GM19239 (cell line): ENCODE data around the gene GNG8.
A peak's percentile ranks its signal among the peaks of the same experiment; 100 is the strongest.
"Not testable (repeated sequence)": the region's sequence is repeated elsewhere in the genome, so short reads cannot be mapped to it uniquely, and the experiment has no call there.

Experiments used
- DNase-seq: peaks from one replicate; pipeline ENCODE4 v3.0.0; 2011; ENCODE audit warnings: low spot score; ENCODE audit not compliant: insufficient read length
- FAIRE-seq: peaks from 2 replicates; lab custom pipeline; 2011; peaks lifted over from hg19 to GRCh38; lab: Jason Lieb, UNC

GNG8 gene

DNA sequence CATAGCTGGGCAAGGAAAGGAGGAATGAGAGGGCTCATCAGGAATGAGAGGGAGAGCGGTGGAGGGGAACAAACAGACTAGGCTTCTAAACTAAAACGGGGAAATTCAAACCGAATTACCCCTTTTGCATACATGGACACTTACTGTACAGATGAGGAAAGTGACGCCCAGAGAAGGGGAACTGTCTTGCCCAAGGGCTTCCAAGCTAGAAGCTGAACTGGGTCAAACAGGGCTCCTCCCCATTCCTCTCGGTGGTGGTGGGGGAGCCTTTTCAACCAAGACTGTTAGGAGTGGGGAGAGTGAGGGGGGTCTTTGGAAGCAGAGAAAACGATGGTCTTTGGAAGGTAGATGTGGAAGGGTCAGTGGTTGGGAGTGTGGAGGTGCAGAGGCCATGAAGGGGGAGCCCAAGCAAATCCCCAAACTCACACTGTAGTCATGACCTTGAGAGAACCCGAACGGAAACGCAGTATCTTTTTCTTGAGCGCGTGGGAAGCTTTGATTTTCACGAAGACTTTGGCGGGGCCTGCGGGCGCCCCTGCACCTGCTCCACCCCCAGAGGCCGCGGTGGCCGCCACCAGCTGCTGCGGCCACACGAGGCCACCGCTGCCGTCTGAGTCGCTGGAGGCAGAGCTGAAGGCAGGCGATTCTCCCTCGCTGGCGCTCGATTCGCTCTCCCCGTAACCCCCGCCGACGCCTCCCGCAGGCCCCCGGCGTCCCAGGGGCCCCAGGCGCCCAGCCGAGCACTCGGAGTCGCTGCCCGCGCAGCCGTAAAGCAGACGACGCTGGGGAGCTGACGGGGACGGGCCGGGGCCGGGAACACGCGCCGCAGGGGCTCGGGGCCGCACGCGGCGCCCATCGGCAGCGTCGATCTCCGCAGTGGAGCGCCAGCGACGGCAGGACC lies 12.3 kb upstream of the GNG8 start:
- no peak for FAIRE-seq

DNA sequence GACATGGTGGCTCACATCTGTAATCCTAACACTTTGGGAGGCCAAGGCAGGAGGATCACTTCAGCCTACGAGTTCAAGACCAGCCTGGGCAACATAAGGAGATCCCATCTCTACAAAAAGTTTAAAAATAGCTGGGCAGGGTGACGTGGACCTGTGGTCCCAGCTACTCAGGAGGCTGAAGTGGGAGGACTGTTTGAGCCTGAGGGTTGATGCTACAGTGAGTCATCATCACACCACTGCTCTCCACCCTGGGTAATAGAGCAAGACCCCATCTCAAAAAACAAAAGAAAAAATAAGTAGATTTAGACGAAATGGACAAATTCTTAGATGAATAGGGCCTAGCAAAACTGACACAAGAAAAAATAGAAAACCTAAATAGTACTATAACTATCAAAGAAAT lies 10.4 kb upstream of the GNG8 start:
- no peak for DNase-seq
- FAIRE-seq = no peak

More for the DNA sequence above, 12.3 kb upstream of the GNG8 start:
- no peak for DNase-seq

- no peak for FAIRE-seq
- DNase-seq = no peak
Measured at GRCh38 chr19:46644720-46645119, 8.7 kb upstream of the GNG8 start.

DNA sequence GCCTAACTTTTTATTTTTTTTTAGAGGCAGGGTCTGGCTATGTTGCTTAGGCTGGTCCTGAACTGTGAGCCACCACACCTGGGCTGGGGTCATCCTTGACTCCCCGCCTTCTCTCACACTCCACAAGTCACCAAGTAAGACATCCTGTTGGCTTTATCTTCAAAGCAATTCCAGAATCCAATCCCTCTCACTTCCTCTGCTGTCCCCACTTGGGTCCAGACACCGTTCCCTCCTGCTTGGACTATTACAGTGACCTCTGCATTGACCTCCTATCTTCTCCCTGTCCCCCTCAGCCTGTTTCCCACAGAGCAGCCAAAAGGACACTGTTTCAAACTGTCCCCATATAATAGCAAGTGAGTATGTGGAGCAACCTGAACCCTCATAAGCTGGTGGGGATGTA lies 4.7 kb upstream of the GNG8 start:
- no peak for DNase-seq
- no peak for FAIRE-seq

DNA sequence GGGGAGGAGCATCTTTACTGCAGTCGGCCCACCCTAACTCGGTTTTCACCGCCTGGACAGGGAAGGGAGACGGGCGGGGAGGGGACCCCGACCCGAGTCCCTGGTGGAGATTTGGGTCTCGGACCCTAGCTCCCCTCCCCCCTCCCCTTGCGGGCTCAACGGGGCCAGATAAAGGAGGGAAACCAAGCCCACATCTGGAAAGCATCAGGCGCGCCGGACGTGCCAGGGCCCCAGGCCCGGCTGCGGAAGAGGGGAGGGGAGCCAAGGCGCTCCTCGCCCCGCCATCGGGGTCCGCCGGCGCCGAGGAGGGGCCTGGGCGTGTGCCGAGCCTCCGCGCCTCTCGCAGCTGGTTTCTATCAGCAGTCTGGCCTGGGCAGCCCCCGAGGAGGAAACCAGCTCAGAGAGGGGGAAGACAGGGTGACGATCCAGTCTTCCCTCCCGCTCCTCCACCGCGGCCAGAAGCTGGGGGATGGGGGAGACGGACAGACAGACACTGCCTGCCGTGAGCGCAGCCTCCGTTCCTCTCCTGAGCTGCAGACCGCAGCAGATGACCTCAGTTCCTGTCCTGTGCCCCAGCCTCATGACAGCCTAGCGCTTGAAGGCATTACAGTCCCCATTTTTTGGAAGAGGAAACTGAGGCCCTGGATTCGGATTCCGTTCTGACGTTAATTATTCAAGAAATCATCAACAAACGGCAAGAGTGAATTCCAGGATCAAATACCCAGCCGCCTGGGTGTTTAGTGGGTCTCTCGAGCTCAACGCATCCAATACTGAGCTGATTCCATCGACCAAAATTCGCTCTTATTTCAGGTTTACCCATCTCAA lies 3.6 kb upstream of the GNG8 start:
- FAIRE-seq (no peak), DNase-seq (no peak)

GRCh38 chr19:46637224-46637623 lies 1.2 kb upstream of the GNG8 start:
- no peak for DNase-seq
- no peak for FAIRE-seq

DNA sequence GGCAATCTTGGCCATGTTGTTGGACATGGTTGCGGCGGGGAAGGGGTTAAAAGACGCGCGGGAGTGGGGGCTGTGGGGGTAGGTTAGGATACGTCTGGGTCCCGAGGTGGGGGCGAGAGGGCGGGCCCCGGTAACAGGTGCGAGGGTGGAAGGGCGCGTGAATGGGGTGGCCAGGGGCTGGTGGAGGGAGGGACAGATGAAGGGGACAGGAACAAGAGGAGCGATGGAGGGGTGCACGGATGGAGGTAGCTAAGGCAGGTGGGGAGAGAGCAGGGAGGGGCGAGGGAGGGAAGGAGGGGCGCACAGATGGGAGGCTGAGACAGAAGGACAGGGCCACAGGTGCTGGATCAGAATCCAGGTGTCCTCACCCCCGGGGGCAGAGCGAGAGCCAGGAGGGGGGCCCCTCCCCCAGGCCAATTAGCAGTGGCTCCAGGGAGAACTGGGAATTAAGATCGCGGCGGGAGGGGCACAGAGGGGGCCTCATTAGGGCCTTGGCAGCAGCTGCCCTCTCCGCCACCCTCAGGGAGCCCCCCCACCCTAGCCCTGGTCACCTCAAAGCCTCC lies 1.3 kb downstream of the GNG8 start:
- FAIRE-seq = no peak
- DNase-seq = no peak

GRCh38 chr19:46634045-46634655 lies 1.9 kb downstream of the GNG8 start:
- peak; percentile 94 for FAIRE-seq
- DNase-seq = peak; percentile 78

DNA sequence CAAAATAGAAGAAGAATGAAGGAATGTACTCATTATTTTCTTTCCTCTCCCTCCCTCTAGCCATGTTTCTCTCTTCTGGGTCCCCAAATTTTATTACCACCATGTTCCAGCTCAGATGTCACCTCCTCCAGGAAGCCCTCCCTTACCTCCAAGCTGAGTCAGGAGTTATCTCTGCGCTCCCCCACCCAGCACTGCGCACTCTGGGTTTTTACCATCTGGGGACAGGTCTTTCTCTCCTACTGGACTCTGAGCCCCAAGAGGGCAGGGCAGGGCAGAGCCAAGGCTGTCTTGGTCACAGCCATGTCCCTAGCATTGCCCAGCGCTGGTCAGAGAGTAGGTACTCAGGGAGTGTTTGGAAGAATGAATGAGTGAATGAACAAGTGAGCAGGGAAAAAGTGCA lies 2.9 kb downstream of the GNG8 start:
- DNase-seq (no peak), FAIRE-seq (no peak)

- FAIRE-seq = no peak
- no peak for DNase-seq
Measured at GRCh38 chr19:46631481-46631880, 4.5 kb downstream of the GNG8 start.

GRCh38 chr19:46630586-46631205 lies 5.3 kb downstream of the GNG8 start:
- DNase-seq = no peak
- FAIRE-seq = no peak

- DNase-seq (no peak), FAIRE-seq (no peak)
Measured at GRCh38 chr19:46629546-46630025, 6.4 kb downstream of the GNG8 start.

DNA sequence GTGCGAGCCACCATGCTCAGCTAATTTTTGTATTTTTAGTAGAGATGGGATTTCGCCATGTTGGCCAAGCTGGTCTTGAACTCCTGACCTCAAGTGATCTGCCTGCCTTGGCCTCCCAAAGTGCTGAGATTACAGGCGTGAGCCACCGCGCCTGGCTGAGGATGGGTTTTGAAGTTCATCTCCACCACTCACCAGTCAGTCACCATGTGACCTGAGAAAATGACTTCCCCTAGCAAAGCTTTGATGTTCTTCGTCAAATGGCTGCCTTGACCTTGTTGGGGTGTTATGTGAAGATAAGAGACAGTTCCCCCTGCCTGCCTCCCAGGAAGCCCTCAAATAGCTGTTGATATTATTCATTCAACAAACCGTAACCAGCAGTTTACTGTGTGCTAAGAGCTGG lies 7.0 kb downstream of the GNG8 start:
- FAIRE-seq, DNase-seq: not testable (repeated sequence)

GRCh38 chr19:46626446-46626845 lies 9.6 kb downstream of the GNG8 start:
- DNase-seq (no peak), FAIRE-seq (no peak)

DNA sequence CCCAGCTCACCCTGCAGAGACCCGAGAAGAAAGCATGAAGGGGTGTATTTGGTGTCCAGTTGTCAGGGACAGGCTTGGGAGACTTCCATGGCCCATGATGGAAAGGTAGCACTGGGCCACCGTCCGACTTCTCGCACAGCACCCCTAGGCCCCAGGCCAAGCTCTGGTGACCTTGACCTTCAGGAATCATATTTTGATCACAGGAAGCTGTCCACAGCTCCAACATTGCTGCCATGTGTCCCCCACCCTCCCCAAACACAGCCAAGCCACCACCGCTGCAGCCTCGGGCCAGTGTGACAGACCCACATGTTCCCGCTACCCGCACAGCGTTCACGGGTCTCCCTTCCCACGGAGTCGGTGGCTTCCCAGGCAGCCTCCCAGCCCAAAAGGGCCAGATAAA lies 10.3 kb downstream of the GNG8 start:
- FAIRE-seq = no peak
- no peak for DNase-seq

DNA sequence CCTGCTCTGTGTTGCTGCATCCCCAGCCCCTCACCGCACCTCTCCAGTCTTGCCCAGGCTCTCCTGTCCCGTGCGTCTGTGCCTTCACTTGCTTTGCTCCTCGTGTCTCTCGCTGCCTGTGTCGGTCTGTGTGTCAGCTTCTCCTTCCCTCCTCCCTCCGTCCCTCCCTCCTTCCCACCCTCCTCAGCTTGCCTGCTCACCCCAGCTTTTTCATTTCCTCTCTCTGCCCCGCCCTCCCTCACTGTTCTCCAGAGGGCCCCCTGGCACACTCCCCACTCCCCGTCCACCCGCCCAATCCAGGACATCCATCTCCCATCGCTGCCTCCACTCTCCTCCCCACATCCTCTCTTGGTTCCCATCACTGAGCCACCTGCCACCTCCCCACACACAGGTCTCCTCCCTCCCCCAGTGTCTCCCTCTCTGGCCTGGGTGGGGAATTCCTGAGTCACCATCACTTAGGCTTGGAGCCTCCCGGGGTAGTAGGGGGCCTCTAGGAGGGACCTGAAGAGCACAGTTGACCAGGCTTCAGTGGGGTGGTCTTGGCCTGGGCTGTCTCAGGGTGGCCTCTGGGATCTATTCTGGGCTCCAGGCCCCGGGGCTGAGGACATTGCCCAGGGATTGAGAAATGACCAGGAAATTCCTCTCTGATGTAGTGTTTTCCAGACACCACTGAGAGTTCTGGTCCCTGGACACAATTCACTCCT lies 10.9 kb downstream of the GNG8 start, which contains the start of gene PTGIR:
Gene PTGIR, minus strand, starts transcription at position 132 of the 704 bp plus-strand sequence. CDS start 864 bp downstream, outside the sequence.
- DNase-seq (no peak), FAIRE-seq (peak; percentile 79)

DNA sequence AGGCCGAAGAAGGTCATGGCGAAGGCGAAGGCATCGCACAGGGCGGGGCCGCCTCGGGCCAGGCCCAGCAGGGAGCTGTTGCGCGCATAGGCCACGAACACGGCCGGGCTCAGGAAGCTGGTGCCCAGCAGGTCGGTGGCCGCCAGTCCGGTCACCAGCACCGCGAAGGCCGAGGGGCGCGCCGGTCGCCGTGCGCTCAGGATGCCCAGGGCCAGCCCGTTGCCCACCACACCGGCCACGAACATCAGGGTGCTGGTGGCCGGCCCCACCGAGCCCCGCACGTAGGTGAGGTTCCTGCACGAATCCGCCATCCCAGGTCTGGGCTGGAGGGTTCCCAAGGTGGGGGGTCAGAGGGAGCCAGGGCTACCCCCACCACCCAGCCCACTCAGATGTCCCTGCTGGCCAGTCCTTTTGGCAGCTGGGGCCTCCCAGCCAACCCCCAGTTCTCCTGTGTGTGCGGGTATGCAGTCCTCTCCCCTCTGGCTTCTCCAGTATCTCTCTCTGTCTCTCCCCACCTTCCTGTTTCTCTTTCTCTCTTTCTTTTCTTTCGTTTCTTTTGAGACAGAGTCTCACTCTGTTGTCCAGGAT lies 12.0 kb downstream of the GNG8 start:
- DNase-seq (no peak), FAIRE-seq (no peak)

GRCh38 chr19:46622118-46622446 lies 13.9 kb downstream of the GNG8 start:
- no peak for FAIRE-seq
- DNase-seq = no peak
